GM18858 (cell line): Measurements from ENCODE around the gene RGS3.

ENCODE experiments used
- ATAC-seq: cut with Tn5 transposase; IDR thresholded peaks from one replicate; pipeline ENCODE4 v1.9.1; 2021; ENCODE audit not compliant: unreplicated experiment

Gene RGS3

DNA sequence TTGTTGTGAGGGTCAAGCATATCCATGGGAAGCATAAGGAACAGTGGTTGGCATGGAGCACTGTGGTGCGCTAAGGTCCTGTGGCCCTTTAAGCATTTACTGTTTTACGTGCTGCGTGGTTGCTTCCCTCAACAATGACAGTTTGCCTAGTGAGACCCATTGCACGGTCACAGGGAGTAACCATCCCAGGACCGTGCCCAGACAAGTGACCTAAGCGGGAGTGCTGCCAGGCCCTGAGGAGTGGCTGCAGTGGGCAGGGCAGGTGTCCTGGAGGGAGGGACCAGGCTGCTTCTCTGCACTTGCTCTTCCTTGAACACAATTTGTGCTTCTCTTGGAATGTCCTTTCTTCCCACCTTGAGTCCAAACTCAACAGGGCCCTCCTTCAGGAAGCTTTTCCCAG, 64.6 kb downstream of the RGS3 start:
- no peak for ATAC-seq

DNA sequence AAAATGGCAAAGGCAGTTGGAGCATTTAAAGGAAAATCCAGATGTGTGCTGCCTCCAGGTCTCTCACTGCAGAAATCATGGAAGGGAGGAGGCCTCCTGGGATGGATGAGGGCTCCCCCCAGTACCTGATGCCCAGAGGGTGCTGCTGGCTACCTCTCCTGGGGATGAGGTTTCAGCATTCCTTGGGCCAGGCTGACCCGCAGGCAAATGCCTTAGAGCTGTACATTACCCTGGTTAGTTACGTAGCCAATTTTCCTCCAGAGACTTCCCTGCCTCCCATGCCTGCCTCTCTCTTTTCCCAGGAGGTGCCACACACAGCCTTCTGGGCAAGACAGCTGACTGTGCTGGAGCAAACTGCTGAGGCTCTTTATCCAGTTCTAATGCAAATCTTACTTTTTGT, 65.3 kb downstream of the RGS3 start:
- no peak for ATAC-seq

DNA sequence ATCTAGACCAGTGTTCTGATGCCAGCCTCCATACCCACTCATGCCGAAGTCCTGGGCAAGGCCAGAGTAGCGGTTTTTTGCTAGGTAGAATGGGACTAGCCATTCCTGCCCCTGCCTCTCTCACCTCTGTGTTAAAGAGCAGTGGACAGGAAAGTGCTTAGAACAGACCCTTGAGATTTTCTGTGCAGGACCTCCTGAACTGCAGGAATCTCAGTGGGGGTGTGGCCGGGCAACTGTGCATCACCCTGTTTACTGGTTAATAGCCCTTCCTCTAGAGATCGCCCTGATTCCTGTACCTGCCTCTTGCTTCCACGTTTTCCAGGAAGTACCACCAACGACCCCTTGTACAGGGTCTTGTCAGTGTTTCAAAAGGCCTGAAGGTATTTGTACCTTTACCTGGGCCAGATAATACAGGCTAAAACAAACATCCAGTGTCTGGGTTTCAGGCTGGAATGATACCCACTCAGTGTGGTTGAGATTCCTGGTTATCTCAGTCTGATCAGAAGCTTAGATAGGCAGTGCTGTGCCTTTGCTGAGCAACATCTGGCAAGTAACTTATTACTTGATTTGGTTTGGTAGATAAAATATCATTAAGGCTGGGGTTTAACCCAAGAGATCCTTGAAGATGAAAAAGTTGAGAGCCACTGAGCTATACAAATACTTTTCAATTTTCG, 65.9 kb downstream of the RGS3 start:
- no peak for ATAC-seq

DNA sequence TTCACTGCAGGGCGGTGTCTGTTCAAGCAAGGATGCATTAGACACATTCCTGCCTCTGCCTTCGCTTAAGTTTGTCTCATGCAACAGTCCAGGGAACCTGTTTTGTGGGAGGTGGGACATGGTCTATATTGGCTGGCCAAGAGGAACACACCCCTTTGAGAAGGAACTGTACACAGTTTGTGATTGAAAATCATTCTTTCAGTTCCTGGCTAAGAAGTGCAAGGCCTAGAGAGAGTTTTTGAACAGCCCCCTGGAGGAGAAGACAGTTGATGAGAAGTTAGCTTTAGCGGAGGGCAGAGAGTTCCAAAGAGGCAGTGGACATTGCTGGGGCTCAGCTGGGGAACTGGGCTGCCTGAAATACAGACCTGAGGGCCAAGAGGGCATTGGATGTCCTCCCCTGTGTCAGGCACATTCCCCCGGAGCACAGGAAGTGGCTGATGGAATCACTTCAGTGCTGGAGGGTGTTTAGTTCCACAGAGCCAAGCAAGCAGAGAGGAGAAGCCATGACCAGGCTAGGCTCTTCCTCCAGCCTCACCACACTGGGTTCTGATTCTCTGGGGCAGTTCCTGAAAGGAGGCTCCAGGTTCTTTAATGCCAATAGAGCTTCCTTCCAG, 66.6 kb downstream of the RGS3 start:
- no peak for ATAC-seq

DNA sequence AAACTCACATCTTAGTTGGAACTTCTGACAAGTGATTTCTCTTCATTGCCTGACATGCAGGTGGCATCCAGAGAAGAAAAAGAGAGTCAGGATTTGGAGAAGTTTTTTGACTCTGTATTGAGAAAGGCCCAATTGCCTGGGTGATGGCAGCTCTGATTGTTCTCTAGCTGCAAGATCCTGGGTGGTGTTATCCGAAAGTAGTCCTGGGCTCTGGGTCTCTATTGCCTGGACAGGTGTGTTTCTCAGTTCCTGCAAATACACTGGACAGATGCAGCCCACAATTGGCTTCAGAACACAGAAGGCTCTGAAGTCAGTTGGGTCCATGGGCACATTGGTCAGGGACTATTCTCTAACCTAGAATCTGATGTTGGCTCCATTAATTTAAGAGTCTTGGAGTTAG, 67.4 kb downstream of the RGS3 start:
- ATAC-seq: no peak

DNA sequence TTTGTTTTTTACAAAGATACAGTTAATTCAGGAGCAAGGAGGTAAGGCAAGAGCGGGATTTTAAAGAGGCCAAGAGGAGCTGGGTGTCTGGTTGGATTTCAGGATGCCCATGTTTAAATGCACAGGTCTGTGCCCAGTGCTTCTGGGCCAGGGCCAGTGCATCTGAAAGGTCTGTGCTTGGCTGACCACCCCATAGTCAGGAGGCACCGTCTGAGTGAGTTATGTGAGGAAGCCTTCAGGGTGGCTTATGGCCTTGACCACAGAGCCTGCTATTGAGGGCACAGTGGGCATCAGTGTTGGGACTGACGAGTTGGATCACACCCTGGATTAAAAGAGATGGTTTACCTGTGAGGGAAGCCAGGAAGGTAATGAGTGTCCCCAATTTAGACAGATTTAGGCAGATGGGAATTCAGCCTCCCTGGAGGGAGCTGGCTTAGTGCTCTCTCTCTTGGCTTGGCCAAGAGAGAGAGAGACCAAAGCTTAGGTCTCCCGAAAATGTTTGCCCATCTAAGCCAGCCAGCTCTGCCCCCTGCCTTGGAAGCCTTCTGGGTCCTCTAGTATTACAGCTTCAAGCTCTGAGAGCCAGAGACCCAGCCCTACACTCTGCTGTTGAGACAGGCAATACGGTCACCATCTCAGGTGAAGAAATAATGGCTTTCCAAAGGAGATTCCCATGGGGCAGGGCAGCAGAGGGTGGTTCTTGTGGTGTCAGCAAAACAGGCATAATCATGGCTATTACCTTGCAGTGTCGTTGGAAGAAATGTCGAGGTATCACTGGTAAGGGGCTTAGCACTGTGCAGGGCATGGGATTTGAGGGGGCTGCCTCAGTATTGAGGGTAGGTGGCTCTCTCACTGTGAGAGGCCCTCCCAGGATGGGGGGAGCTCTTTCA, 68.6 kb downstream of the RGS3 start:
- no peak for ATAC-seq

DNA sequence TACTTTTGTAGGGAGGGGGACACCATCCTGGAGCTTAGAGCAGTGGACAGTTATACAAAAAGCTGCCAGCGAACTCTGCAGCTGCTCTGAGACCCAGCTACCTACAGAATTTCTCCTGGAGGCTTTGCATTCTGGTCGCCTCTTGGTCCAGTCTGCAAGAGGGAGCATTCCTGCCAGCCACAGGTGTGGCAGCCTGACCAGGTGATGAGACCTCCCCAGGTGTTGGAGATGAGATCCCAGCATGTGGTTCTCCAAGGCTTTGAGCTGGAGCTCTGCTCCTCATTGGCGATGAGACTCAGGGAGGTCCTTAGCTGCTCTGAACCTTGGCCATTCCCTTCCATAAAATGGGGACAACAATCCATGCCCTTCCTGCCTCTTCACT, 69.3 kb downstream of the RGS3 start:
- no peak for ATAC-seq

DNA sequence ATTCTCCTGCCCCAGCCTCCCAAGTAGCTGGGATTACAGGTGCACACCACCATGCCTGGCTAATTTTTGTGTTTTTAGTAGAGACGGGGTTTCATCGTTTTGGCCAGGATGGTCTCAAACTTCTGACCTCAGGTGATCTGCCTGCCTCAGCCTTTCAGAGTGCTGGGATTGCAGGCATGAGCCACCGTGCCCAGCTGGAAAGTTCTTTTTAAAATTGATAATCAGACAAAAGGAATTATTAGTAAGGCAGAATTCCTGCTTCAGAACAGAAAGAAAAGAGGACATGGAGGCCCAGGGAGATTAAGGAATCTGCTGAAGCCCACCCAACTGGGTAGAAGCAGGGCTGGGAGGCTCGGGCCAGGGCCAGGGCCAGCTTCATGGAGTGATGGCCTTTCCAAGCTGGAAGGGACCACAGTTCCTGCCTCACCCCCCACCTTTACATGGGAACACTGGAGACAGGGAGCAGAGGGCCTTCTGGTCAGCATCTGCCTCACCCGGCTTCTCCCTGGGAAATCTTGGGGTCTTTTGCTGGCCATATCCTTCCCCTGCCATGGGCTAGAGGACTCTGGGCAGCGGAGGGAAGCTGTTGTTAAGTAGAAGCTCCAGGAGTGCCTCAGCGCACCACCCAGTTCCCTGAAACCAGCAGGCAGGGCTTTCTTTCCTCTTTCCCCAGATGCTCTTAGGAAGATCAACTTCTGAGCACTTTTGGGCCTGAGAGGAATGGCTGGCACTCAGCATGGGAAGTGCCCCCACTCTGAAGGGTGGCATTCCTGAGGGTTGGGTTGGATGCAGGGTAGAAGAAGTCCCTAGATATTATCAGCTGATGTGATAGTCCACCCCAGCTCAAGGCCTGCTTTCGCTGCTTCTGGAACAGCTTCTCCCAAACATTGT, 70.1 kb downstream of the RGS3 start:
- ATAC-seq: no peak

DNA sequence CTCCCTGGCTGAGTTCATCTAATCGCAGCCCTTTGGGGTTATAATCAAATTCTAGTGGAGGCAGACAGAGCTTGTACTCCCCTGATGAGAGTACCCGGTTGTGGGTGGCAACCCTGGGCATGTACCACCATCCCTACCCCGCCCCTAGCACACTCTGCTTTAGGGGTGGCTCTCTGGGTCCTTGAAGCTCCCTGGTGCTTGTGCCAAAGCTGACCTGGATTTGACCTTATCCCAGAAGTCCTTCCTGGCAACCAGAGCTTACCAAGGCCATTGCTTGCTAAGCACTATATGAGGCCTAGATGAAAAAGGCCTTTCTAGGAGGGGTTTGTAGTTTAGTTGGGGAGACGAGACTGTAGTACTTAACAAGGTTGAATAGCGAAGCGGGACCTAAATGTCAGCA, 72.2 kb downstream of the RGS3 start:
- no peak for ATAC-seq

DNA sequence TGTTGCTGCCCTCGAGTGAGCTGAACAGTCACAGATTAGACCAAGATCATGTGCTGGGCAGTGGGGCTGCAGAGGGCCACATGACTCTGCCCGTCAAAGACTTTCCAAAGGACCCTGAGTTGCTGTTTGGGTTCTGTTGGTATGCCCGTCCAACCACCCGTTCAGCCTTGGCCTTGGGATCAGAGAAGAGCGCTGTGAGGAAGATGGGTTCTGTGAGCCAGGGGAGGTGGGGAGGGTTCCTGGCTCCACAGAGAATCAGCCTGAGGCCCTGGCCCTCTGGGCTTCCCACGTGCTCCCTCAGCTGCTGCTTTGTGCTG, 72.6 kb downstream of the RGS3 start:
- ATAC-seq: no peak

DNA sequence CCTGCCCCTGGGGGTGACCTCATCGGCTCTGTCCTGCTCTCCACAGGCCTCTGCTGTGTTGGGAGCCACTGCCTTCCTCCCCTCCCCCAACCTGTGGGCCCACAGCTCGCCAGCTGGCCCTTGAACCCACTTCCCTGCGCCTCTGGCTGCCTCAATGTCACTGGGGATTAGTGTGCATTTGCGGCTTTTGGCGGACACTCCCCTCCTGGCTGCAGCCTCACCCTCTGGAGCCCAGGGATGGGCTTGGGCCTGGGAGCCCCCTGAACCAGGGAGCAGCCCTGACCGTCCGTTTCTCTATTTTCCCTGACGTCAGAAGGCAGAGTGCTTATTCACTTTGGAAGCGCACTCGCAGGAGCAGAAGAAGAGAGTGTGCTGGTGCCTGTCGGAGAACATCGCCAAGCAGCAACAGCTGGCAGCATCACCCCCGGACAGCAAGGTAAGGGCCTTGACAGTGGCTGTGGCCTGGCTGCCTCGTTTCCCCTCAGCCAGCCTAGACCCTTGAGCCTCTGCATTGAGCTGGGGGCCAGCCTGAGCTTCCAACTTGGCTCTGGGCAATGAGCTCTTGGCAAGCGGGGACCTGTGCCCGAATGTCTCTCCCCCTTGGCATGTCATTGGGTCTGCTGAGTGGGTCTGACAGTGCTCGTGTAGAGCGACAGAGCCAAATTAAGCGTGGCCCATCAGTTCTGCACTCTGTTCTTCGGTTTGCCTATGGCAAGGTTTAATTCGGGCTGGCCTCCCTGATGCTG, 73.1 kb downstream of the RGS3 start:
- no peak for ATAC-seq

DNA sequence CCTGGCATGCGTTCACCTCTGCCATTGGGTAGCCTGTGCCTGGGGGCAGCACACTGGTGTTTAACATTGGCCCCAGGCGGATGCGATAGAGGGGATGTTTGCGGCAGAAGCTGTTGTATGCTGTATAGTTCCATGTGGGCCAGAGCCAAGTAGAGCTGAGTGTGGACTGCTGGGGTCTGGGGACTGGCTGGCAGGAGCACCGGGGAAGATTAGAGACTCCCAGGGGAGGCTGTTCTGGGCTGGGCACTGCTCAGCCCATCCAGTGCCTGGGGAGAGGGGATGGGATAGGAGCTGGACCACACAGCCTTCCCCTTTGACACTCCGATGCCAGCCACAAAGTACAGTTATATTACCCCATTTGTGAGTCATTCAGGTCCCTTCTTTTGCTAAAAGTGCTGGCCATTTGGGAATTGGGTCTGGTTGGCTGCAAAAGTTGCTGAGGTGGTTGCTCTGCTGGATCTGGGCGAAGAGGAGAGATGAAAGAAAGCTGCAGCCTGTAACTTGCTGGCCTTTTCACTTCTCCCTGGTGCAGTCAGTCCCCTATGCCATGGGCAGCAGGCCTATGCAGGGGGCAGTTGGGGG, 73.8 kb downstream of the RGS3 start:
- ATAC-seq: no peak

DNA sequence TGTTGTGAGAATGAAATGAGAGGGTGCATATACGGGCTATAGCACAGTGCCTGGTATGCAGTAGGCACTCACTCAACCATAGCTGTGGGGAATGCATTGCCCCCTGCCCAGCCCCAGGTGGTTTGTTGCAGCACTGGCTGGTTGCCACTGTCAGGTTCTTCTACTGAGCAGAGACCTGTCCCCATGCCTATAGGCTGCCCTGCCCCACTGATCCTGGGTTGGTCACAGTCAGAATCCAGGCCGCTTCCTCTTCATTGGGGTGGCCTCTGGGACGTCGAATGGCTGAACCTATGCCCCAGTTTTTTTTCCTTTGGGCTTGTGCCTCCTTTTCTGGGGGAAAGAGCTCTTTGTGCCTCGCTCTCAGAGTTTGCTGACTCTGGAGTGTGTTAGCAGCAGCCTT, 74.6 kb downstream of the RGS3 start:
- no peak for ATAC-seq

DNA sequence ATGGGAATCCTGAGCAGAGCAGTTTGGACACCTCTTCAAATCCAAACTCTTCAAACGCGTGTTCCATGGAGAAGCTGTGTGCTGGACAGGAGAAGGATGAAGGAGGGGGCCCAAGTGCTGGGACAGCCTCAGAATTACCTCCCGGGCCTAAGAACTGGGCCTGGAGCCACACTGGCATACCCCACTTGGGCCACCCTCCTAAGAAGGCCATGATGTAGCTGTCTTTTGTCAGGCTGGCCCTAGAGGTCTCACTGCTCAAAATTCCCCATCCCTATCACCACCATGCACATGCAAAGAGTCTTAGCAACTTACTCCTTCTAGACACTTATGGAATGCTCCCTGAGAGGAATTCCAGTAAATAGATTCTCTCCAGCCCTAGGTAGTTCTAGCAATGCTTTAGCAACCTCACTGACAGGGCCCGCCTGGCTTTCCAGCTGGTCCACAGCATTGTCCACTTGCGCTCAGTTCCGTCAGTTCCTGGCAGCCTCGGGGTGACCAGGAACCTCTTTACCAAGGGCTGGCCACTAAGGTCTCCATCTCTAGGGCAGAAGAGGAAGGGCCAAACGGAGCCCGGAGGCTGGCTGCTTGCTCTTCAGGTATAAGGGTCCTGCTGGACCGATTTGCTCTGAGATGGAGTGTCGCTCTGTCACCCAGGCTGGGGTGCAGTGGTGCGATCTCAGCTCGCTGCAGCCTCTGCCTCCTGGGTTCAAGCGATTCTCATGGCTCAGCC, 75.3 kb downstream of the RGS3 start:
- no peak for ATAC-seq

DNA sequence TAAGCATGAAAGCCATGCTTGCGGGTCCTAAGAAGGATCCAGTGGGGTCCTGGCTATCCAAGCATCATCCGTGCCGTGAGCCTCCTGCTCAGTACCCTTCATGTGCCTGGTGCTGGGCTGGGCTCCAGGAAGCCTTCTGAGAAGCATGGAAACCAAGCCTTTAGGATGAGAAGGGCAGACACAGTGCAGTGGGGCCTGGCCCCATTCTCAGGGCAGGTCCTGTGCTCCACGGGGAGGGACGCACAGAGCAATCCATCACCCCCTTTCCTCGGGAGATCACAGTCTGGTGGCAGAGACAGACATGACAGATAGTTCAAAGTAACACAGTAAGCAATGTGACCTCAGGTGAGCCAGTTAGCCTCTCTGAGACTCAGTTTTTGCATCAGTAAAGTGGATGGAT, 76.9 kb downstream of the RGS3 start:
- no peak for ATAC-seq

DNA sequence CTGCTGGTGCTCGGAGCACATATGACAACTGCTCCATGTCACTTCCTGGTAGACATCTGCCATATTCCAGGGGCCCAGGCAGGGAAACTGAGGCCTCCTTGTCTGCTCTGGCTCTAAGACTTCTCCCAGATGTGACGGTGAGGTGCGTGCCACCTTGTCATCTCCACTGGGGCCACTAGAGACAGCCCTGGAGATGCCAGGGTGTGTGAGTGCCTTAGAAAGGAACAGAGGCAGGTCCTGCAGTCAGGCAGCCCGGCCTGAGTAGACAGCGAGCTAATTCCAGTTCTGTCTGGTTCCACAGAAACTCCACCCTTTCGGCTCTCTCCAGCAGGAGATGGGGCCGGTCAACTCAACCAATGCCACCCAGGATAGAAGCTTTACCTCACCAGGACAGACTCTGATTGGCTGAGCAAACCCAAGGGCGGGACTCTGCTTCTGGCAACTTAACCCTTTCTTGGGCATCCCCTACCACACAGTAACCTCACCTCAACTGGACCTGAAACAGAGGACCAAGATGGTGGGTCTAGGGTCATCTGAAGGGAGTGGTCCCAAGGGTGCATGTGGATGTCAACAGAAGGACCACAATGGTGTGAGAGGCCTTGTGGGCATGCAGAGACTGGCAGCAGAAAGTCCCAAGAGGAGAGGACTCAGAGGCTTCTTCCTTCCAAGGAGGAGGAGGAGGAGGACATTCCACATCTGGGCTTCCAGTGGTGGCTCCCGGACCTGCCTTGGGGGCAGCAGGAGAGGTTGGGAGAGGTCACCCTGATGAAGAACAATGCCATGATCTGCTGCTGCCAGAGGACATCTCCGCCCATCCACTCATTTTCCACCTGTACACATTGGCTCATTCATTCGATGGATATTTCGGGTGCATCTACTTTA, 77.7 kb downstream of the RGS3 start:
- ATAC-seq: no peak

DNA sequence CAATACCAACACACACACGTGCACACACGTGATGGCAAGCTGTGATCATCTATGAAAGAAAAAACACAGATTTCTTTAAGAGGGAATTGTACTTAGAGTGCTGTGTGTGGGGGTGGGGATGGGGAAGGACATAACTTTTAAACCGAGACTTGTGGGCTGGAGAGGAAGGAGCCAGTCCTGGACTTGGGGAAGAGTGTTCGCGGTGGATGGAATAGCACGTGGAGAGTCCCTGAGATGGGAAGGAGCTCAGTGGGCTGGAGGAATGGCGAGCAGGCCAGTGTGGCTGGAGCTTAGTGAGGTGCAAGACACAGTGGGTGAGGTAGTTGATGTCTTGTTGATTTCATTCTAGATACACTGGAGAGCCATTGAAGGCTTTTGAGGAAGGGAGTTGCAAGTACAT, 78.5 kb downstream of the RGS3 start:
- ATAC-seq: no peak

DNA sequence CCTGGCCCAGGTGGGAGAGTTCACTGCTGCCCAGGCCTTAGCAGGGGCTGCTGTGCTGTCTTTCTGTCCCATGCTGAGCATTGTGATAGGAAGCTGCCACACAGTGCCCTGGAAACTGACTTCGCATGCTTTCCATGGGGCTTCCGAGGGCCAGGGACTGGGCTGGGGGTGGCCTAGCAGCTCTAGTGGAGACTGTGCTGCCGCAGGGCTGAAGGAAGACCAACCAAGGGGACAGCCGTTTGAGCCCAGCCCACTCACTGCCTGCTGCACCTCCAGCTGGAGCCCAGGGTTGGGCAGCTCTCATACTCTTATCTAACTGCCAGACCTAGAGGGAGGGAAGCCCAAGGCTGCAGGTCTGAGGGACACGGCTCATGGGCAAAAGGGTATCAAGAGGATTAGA, 79.2 kb downstream of the RGS3 start:
- ATAC-seq: no peak
